HuH-7 (cell line): ENCODE data around the gene FLNB.
"Not testable (repeated sequence)": the region's sequence is repeated elsewhere in the genome, so short reads cannot be mapped to it uniquely, and the experiment has no call there.

ENCODE experiments used
- DNase-seq: peaks from one replicate; pipeline ENCODE4 v3.0.0; 2011; ENCODE audit warnings: low spot score

FLNB gene

GRCh38 chr3:57982561-57983243, 25.5 kb upstream of the FLNB start:
- DNase-seq = no peak

- no peak for DNase-seq
Measured at GRCh38 chr3:57983734-57984518, 24.3 kb upstream of the FLNB start.

GRCh38 chr3:57985176-57985983, 22.8 kb upstream of the FLNB start:
- DNase-seq = no peak

GRCh38 chr3:57985984-57986246, 22.3 kb upstream of the FLNB start:
- no peak for DNase-seq

- no peak for DNase-seq
Measured at GRCh38 chr3:57986261-57986660, 22.0 kb upstream of the FLNB start.

- DNase-seq = not testable (repeated sequence)
Measured at GRCh38 chr3:57989198-57989597, 19.0 kb upstream of the FLNB start.

GRCh38 chr3:57989646-57990045, 18.6 kb upstream of the FLNB start:
- no peak for DNase-seq

- DNase-seq = peak; percentile 43
Measured at GRCh38 chr3:57992452-57993213, 15.6 kb upstream of the FLNB start.

- DNase-seq = no peak
Measured at GRCh38 chr3:57998366-57999283, 9.6 kb upstream of the FLNB start.

GRCh38 chr3:57999417-58000115, 8.7 kb upstream of the FLNB start:
- DNase-seq = no peak

- DNase-seq = no peak
Measured at GRCh38 chr3:58000306-58001085, 7.7 kb upstream of the FLNB start.

- DNase-seq = no peak
Measured at GRCh38 chr3:58001086-58001467, 7.1 kb upstream of the FLNB start.

GRCh38 chr3:58001979-58002378, 6.2 kb upstream of the FLNB start:
- DNase-seq = no peak

- no peak for DNase-seq
Measured at GRCh38 chr3:58003093-58003492, 5.1 kb upstream of the FLNB start.

GRCh38 chr3:58004973-58005372, 3.2 kb upstream of the FLNB start:
- no peak for DNase-seq

GRCh38 chr3:58005669-58006068, 2.6 kb upstream of the FLNB start:
- no peak for DNase-seq

- no peak for DNase-seq
Measured at GRCh38 chr3:58006661-58007060, 1.6 kb upstream of the FLNB start.

GRCh38 chr3:58009026-58009748, 965 bp downstream of the FLNB start:
- DNase-seq = no peak
